HG03457 (cell line): ENCODE measurements around the gene VPS50.
"Not testable (repeated sequence)": the region's sequence is repeated elsewhere in the genome, so short reads cannot be mapped to it uniquely, and the experiment has no call there.

Source experiments
- ATAC-seq: cut with Tn5 transposase; IDR thresholded peaks from one replicate; pipeline ENCODE4 v1.9.1; 2021; ENCODE audit warnings: moderate number of reproducible peaks; ENCODE audit not compliant: unreplicated experiment

Gene VPS50

DNA sequence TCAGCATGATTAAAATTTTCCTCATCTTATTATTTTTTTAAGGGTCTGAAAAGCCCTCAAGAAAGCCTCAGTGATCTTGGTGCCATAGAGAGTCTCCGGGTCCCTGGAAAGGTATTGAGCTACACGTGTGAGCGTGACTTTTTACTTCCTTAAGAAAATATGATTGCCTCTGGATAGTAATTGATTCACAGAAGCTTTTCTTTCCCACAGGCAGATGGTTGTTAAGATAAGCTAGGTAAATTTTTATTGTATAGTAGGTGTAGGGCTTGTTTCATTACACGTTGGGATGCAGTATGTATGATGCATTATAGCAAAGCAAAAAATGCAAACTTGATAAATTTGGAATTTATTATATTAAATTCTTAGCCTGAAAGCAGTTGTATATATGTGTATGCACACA lies 7.7 kb downstream of the VPS50 start:
- no peak for ATAC-seq

DNA sequence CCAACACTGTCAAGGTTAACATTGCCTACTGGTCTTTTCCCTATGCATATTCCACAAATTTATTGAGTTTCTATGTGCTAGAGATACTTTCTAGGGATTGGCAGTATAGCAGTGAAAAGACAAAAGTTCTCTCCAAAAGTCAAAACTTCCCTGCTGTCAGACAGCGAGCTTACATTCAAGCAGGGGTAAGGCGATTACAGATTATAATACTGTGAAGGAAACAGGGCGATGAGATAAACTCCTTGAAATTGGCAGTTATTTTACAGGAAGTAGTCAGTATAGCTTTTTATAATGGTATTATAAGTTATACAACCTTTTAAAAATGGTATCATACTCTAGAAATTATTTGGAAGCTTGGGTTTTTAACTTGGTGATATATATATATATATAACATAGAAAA lies 9.9 kb downstream of the VPS50 start:
- no peak for ATAC-seq

DNA sequence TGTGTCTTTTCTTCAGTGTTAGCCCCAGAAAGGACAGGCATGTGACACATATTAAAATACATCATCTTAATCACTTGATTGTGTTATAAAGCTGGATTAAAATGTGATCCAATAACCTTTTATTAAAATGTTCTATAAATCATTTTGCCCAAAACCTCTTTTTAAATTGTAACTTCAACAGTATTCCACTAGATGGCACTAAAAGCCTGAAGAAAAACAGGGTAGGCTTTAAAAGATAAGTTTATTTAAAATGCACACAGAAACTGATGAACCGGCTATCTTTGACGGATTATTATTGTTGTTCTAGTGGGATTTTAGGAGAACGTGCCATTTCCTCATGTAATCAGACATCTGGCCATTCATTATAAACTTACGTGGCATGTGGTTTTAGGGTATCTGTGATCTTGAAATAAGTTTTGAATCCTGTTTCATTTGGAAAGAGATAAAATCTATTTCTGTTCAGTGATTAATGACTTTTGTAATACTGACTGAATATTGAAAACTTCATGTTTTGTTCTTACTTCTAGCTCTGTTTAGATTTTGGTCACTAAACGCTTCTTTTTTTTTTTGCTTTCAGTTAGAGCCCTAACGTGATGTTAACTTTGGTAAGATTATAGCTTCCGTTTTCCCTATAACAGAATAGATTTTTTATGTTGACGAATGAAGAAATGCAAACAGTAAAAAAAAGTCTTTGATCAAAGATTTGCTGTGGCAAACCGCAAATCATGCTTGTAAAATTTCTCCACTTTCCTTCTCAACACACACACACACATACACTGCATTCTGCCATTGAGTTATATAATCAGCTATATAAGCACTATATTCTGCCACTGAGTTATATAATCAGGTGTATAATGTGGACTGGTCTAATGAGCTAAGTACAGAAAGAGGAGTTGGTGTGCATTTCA lies 13.6 kb downstream of the VPS50 start:
- ATAC-seq, result no peak

DNA sequence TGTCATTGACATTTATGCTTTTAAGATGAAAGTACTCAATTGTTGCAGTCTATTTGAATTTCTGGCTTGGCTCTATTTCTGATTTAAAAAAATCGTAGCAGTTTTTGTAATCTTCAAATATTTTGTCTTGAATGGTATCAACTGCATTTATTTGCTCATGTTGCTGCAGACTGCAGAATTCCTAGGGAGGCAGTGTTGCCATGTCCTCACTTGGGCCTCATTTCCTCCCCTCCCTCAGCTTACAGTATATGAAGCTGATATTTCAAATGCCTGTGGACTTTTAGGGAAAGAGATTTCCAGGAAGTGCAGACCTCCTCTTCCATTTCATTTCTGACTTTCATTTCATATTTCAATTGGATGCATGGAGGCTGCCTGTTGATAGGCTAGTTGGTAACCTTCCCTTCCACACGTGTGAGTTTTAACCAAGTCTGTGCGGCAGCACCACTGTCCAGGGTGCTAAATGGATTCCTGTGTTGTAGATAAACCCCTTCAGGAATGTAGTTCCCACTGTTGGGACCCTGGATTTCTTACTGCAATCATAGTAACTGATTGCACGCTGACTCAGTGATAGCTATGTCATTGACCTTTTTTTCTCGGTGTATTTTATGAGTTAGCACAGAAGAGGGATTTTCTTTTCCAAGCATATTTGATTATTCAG lies 17.5 kb downstream of the VPS50 start:
- ATAC-seq, result no peak

DNA sequence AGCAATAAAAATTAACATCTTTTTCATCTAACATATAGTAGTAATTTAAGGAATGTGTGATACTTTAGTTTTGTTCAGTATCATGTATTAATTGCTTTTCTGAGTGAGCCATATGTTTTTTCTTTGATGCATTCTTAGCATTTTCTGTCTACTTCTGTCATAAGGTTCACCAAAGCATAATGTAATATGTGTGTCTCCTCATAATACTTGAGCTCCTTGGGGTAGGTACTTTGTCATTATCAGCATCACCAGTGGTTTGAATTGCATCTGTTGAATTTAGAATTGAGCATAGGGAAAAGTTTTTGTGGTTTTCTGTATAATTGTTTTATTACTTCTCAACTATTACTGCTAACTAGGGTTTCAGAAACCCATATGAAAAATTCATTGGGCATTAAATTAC lies 26.5 kb downstream of the VPS50 start:
- no peak for ATAC-seq

DNA sequence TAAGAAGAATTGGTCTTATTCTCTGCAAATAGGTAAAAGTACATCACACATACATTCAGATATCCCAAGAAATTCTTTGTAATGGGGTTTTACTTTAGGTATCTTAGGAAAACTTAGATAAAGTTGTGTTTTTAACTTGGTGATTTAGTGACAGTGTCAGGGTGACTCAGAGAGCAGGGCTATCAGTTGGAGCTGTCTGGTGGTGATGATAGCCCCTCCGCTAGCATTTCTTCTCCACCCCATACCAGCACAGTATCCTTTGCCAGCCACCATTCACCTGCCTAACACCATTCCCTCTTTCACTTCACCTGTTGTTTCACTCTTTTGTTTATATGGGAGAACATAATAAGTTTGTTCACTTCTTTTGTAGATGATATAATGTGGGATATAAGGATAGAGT lies 30.4 kb downstream of the VPS50 start:
- no peak for ATAC-seq

DNA sequence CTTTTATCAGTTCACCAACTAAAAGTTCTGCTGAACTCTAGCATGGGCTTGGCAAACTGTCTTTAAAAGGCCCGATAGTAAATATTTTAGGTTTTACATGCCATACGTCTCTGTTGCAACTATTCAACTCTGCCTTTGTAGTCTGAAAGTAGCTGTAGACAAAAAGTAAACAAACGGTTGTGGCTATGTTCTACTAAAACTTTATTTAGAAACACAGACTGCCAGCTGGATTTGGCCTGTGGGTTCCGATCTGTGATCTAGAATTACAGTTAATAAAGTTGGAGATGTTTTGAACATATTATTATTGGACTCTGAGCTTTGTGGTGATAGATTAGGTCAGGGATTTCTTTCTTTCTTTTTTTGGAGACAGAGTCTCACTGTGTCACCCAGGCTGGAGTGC lies 33.1 kb downstream of the VPS50 start:
- ATAC-seq, result no peak

DNA sequence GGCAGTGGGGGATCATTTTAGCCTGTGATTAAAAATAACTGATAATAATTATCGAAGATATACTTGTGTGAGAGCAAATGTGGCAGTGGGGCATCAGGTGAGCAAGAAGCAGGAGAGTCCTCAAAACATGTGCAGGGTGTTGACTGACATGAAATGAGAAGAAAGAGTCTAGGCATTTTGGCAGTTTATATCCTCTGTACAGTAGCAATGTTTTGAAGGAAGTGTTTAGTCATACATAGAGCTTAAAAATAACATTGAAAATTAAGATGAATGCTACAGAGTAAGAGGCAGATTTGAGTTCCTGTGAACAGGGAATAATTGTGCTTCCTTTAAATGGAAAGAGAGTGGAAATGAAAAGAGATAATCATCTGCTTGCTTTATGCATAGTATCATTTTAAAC lies 47.4 kb downstream of the VPS50 start:
- no peak for ATAC-seq

DNA sequence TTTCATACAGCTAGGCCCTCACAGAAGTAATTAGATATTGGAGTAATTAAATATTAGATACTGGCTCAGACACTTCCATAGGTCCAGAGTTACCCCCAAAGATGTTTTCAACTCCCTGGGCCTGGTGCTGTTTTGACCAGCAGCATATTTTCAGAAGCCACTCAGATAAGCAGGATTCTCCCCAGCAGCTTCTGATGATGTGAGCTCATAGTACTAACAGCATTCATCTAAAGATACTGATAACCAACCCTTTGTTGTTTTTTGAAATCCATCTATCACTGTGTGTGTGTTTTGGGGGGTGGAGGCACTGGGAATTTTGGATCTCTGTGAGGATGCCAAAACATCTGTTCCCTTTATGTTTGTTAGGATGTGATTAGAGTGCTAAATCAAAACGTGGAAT lies 52.7 kb downstream of the VPS50 start:
- no peak for ATAC-seq

DNA sequence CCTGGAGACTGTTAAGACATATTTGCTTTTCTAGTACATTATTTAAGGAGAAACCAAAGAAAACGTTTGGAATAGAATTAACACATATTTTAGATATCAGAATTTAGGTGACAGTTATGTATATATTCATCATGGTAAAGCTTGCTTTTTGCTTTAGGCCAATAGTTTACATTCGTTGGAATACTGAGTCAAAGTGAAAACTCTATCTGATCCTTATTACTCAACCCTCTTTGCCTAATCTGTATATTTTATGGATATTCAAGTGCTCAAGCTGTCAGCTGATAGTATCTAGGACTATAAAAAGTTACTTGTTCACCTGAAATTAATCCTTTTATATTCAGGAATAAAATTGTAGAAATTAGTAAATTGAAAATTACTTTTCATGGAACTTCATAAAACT lies 61.1 kb downstream of the VPS50 start:
- ATAC-seq, result no peak

DNA sequence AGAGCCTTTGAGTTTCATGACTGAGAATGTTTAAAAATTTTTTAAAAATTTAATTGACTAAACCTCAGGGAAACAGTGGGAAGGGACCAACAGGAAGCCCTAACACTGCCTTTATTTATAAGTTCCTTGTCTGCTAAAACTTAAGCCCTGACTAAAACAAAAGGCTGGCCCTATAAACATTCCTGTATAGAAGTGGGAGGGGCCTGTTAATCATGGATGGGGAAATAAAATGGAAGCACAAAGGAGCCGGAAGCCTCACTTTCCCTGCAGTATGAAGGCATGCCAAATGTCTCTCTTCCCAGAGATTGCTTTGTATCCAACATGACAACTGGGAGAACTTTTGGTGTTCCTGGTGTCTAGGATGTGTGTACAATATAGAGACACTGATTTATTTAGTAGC lies 66.0 kb downstream of the VPS50 start:
- ATAC-seq, result no peak

DNA sequence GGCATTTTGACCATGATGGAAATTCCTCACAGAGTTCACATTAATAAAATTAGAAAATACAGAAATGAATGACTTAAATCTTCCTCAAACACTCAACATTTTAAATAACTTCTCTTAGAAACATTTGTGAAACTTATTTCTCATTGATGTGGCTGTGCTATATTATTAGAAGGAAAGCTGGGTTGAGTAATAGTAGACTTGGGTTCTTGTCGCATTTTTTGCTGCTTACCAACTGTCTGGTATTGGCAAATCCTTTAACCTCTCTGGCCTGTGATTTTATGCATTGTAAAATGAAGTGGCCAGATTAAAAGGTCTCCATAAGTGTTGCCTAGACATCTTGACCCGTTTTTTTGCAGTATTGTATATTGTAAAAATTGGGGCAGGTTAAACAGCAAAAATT lies 66.5 kb downstream of the VPS50 start:
- no peak for ATAC-seq

DNA sequence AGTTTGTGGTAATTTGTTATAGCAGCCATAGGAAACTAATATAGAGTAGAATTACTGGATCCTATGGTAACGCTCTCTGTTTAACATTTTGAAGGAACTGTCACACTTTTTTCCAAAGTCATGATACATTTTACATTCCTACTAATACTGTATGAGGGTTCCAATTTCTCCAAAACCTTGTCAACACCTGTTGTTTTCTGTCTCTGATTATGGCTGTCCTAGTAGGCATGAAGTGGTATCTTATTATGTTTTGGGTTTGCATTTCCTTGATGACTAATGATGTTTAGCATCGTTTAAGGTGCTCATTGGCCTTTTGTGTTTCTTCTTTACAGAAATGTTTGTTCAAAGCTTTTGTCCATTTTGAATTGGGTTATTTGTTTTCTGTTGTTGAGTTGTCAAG lies 69.6 kb downstream of the VPS50 start:
- no peak for ATAC-seq

DNA sequence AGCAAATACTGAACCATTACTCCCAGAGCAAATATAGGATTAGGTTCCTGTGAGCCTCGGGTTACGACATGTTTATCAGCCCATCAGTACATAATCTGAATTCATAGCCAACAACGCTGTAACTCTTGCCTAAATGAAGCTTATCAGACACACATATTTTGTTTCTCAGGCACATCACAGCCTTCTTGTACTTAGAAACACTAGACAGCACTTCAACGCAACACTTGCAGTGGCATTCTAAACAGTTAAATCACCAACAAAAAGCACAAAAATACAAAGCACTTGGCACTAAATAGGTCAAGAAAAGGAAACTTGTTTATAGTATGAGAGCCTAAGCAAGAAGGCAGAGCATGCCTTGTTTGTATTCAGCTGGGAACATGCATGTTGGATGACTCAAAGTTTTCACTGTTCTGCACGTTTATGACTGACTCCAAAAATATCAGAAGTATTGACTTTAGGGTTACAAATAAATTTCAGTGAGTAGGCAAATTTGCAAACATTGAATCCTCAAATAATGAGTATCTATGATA lies 75.0 kb downstream of the VPS50 start:
- ATAC-seq, result no peak

DNA sequence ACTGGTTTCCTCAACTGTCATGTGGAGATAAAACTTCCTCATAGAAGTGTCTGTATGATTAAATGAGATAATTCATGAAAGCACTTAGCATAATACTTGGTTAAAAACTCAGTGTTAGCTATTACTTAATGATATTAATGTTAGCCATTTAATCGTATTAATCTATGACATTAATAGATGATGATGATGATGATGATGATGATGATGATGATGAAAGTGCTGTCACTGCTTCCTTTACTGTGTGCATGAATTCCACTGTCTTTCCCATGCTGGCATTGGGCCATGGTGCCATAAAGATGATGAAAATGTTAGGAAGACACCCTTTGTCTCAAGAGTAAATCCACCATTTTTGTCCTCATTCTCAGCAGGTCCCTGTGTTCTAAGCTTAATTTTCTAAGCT lies 75.8 kb downstream of the VPS50 start:
- ATAC-seq, result no peak

DNA sequence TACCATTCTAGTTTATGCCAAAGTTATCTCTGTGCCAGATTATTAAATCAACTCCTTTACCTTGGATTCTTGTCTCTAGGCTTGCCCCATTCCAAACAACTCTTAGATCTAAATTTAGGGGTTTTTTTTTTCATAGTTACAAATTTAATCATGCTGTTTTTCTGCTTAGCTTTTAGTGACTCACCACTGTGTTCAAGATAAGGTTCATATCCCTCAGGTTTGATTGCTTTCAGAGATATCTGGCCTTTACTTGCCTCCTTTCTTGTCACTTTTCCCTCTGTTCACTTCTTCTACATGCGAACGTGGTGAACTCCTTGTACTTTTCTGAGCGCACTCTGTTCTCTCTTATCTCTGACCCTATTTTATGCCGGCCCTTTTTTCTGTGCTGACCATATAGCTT lies 78.2 kb downstream of the VPS50 start:
- ATAC-seq, result no peak

DNA sequence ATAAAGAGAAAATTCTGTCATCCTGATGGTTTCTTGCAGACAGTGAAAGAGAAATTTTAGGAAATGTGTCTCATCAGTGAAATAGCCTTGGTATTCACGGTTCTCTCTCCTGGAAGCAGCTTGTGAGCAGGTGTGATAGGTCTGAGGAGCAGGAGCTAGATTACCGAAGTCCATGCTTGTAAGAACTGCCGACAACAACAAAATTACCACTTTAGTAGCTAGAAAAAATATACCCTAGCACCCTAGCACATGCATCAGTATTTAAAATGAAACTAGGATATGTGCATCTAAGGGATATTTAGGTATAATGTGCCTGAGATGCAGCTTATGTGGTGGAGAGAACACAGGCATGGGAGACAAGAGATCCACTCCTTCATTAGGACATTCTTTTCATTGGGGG lies 82.3 kb downstream of the VPS50 start:
- no peak for ATAC-seq

DNA sequence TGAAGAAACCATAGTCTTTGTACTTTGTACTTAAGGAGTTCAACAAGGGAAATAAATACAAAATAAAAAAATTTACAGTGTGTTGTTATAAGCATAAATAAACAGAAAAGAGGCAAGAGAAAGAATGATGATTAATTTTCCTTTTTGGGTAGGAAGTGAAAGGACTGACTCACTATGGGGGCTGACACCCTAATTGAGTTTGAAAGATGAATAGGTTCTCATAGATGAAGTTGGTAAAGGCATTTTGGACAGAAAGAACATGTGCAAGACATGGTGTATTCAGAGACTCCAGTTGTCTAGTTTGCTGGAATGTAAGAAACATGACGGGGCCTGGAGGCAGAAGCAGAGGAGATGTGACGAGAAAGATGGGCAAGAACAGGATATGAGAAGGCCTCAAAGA lies 83.7 kb downstream of the VPS50 start:
- ATAC-seq, result no peak

DNA sequence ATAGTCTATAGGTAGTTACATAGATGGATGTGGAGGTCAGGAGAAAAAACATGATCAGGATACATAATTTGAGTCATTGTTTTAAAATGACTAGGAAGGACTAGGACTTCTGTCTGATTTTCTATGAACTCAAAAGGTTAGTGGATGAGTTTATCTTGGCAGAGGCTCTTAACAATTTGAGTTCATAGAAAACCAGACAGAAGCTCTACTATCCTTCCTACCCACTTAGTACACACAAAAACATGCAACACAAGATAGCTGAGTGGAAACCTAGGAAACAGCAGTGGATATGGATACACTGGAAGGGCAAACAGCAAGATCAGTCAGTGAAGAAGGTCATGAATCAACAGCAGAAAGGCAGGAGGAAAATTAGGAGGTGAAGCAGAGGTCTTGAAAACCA lies 84.6 kb downstream of the VPS50 start:
- ATAC-seq, result no peak

DNA sequence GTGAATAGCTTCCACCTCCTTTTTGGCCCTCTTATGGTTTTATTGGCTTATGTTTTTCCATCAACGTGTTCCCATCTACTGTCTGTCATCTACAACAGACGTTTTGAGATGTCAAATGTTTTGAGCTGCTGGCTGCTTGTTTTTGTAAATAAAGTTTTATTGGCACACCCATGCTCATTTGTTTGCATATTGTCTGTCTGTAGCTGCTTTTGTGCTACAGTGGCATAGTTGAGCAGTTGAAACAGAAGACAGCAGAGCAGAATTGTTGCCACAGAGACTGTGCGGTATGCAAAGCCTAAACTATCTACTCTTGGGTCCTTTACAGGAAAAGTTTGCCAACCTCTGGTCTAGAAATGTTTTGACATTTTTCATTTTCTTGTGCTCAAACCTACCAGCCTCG lies 88.7 kb downstream of the VPS50 start:
- no peak for ATAC-seq

DNA sequence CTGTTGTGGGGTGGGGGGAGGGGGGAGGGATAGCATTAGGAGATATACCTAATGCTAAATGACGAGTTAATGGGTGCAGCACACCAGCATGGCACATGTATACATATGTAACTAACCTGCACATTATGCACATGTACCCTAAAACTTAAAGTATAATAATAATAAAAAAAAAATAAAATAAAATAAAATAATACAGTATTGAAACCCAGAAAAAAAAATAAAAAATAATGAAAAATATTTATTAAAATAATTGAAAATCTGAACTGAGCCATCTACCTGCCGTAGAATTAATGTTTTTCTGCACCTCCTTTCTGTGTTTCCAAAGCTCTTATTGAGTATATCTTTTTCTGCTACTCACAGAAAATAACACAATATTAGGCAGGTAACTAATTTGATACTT lies 94.1 kb downstream of the VPS50 start:
- ATAC-seq, result not testable (repeated sequence)

DNA sequence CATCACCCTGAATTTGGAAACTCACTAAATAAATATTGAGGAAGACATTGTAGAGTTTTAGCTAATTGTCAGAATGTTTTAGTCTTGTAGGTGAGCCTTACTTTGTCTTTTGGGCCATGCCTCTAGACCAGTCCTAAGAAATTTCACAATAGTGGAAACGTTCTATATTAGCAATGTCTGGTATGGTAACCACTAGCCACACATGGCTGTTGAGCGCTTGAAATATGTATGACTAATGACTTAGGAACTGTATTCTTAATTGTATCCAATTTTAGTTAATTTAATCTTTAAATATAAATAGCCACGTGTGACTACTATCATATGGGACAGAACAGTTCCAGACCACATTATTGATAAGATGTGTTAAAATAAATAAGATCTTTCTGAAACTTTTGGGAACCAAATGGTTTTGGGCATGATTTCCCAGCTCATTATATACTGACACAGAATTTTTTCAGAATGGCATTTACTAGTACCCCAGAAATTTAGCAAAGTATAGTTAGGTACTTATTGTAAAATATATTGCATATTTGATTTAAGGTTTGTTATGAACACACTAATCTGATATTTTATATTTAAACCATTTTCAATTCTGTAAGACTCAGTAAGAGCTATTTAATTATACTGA lies 95.0 kb downstream of the VPS50 start:
- ATAC-seq, result no peak
